ENCODE measurements around the gene PCCA.

DNA sequence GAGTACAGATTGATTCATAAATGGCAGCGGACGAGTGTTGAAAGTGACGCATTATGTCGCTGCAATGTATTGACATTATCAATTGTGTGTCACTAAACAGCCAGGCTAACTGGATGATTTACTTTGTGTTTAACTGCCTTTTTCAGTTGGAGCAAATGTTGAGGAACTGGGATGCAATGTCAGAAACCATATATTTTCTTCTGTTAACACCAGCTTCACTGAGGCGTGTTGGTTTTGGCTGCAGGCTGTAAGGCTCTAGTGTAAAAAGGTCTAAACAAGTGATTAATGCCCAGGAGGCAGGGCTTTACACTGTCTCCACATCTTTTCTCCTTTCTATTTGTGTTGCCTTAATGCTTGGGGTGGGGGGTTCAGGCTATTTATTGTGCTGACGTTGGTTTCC lies 419.6 kb downstream of the PCCA start:
- TF ChIP-seq, protein P1, sequence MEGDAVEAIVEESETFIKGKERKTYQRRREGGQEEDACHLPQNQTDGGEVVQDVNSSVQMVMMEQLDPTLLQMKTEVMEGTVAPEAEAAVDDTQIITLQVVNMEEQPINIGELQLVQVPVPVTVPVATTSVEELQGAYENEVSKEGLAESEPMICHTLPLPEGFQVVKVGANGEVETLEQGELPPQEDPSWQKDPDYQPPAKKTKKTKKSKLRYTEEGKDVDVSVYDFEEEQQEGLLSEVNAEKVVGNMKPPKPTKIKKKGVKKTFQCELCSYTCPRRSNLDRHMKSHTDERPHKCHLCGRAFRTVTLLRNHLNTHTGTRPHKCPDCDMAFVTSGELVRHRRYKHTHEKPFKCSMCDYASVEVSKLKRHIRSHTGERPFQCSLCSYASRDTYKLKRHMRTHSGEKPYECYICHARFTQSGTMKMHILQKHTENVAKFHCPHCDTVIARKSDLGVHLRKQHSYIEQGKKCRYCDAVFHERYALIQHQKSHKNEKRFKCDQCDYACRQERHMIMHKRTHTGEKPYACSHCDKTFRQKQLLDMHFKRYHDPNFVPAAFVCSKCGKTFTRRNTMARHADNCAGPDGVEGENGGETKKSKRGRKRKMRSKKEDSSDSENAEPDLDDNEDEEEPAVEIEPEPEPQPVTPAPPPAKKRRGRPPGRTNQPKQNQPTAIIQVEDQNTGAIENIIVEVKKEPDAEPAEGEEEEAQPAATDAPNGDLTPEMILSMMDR (IDR thresholded peaks at IDR 0.05) = no peak
- TF ChIP-seq EP300 (IDR thresholded peaks at IDR 0.05) = no peak
- no peak for TF ChIP-seq POLR2AphosphoS5 (IDR thresholded peaks at IDR 0.05)

Data from suprapubic skin (tissue), 4 donors.